ENCODE data around the gene FAM53B.

DNA sequence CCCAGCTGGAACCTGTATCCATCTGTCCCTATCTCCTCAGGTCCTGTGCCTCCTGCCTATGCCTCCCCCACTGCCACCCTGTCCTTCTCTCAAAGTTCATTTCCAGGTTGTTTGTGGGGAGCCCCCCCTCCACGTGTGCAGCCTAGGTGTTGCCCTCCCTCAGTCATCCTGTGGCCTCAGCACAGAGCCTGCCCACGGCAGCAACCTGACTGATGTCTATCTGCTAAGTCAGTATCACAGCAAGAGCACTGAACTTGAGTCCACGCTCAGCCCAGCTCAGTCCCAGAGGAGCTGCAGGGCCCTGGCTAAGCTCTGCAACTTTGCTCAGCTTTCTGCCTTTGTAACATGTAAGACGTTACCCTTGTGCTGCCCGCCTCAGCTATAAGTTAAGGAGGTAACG is 28.7 kb downstream of the FAM53B start:
- no peak for TF ChIP-seq CTCF (conservative IDR thresholded peaks at IDR 0.05; ENCODE audit: low read depth, low read length)
- no peak for TF ChIP-seq EZH2 (IDR thresholded peaks at IDR 0.05; ENCODE audit: borderline replicate concordance, low read depth, low read length, poor library complexity, severe bottlenecking)

Measured in A673 (cell line).